Measurements from ENCODE around the gene RPL37. TPM values are rescaled to one million over a fixed set of nuclear protein-coding genes. Genes with fewer than 3 reads are reported as not detected.
"Not testable (repeated sequence)": the region's sequence is repeated elsewhere in the genome, so short reads cannot be mapped to it uniquely, and the experiment has no call there.

The RPL37 gene
- total and polyA plus RNA-seq, 7 experiments from 2014 or later = 1,642 to 2,827 (median 2,710) TPM

DNA sequence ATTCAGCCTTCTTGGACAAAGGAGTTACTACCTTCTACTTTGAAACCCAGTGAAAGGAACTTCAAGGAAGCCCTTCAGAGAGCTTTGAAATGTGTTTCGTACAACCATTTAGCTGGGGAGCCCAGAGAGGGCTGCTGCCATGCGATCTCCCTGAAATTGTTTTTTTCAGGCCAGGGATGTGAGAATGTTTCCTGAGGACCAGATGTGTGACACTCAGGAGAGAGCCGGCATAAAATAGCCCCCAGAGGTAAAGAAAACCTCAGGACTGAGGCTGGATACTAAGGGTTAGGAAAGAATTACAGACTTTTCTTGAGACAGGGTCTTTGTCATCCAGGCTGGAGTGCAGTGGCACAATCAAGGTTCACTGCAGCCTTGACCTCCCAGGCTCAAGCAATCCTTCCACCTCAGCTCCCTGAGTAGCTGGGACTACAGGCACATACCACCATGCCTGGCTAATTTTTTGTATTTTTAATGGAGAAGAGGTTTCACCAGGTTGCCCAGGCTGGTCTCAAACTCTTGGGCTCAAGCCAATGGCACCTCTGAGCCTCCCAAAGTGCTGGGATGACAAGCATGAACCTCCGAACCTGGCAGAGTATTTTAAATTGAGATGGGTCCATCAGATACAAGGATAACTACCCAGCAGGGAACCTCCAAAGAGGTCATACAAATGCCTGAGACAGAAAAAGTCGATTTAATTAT lies 8.4 kb downstream of the RPL37 start:
- peaks cover 16 to 36% (median 31%) of the 10 kb centered on the region in 5 donors for H3K36me3 Mint-ChIP-seq
- intact Hi-C loops (cut with micrococcal nuclease) = no loop called here
- POLR2A ChIA-PET = interaction anchor here (0.7 kb wide), 1 partner anchor 12 kb away, joined by 4 read pairs; no protein-coding TSS in a partner anchor
- ATAC-seq (no peak), DNase-seq (no peak)
- no peak overlapping the region for H3K4me3 Mint-ChIP-seq
- H3K4me1 Mint-ChIP-seq = peaks cover 9 to 27% (median 19%) of the 10 kb centered on the region in 7 donors
- Histone ChIP-seq H3K4me1 (ENCODE audit: control insufficient read depth in 2 of 2, insufficient read depth in 2 of 2, low read length in 2 of 2) (no peaks in the 10 kb centered on the region), H3K4me3 (ENCODE audit: low read length) (no peak overlapping the region), H3K27ac (ENCODE audit: low read depth, low read length) (no peak overlapping the region), H3K27me3 (ENCODE audit: control insufficient read depth in 2 of 2, insufficient read depth in 2 of 2, low read length in 2 of 2) (no peaks in the 10 kb centered on the region), H3K36me3 (ENCODE audit: control insufficient read depth in 2 of 3, insufficient read depth in 3 of 3, low read length in 3 of 3) (peaks cover 20 to 47% (median 31%) of the 10 kb centered on the region in 3 experiments), H3K9me3 (ENCODE audit: control insufficient read depth in 2 of 3, low read length in 3 of 3) (no peaks in the 10 kb centered on the region)
- H3K27me3 Mint-ChIP-seq = no peaks in the 10 kb centered on the region
- peak overlapping the region in 1 of 9 donors; percentile 47 for H3K27ac Mint-ChIP-seq
- CTCF ChIA-PET = no interaction called here
- H3K9me3 Mint-ChIP-seq = peaks cover 0 to 4% (median 0%) of the 10 kb centered on the region in 11 donors

DNA sequence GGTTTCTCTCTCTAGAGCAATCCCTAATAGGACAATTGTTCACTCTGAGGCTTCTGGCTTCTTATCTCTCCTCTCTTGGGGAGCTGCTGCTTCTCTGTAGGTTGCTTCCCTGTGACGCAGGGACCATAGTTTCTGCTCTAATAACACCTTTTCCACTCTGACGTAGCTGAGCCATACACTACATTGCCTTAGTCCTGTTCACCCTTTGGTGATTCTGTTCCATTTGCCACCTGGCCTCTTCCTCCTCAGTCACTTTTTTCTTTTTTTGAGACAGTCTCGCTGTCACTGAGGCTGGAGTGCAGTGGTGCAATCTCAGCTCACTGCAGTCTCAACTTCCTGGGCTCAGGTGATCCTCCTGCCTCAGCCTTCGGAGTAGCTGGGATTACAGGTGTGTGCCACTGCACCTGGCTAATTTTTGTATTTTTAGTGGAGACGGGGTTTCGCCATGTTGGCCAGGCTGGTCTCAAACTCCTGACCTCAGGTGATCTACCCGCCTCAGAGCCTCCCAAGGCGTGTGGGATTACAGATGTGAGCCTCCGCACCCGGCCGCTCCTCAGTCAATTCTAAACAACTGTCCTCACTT lies 9.5 kb downstream of the RPL37 start:
- H3K4me3 Mint-ChIP-seq; H3K9me3 Mint-ChIP-seq; intact Hi-C loops (cut with micrococcal nuclease); H3K27ac ChIP-seq (ENCODE audit: low read depth, low read length); H3K27me3 ChIP-seq (ENCODE audit: control insufficient read depth in 2 of 2, insufficient read depth in 2 of 2, low read length in 2 of 2); DNase-seq; POLR2A ChIA-PET; H3K4me3 ChIP-seq (ENCODE audit: low read length); ATAC-seq; H3K4me1 ChIP-seq (ENCODE audit: control insufficient read depth in 2 of 2, insufficient read depth in 2 of 2, low read length in 2 of 2); H3K9me3 ChIP-seq (ENCODE audit: control insufficient read depth in 2 of 3, low read length in 3 of 3); H3K27me3 Mint-ChIP-seq: not testable (repeated sequence)
- Mint-ChIP-seq H3K4me1 (peaks cover 9 to 22% (median 14%) of the 10 kb centered on the region in 7 donors), H3K36me3 (peaks cover 16 to 35% (median 25%) of the 10 kb centered on the region in 5 donors), H3K27ac (peak overlapping the region in 5 of 9 donors; percentile 3 to 92 (median 67))
- peaks cover 9 to 36% (median 22%) of the 10 kb centered on the region in 3 experiments for H3K36me3 ChIP-seq (ENCODE audit: control insufficient read depth in 2 of 3, insufficient read depth in 3 of 3, low read length in 3 of 3)
- CTCF ChIA-PET = interaction anchor here (1.2 kb wide), 1 partner anchor 8 kb away, joined by 3 read pairs; no protein-coding TSS in a partner anchor

DNA sequence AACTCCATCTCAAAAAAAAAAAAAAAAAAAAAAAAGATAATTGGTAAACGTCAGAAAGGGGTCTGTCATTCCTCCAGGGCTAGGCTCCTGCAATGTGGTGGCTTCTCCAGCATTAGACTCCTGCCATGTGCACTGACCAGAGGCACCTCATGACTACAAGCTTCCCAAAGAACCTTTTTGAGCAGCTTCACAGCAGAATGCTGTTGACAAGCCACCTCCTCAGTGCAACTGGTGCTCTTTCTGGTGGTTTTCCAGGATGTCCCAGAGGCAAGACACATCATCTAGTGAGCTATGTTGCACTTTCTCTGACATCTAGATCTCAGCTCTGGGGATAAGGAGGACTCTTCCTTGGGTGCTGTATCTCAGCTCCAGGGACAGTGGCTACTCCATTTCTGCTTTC lies 11.6 kb downstream of the RPL37 start:
- Histone ChIP-seq H3K27me3 (ENCODE audit: control insufficient read depth in 2 of 2, insufficient read depth in 2 of 2, low read length in 2 of 2) (no peaks in the 10 kb centered on the region), H3K27ac (ENCODE audit: low read depth, low read length) (no peak overlapping the region), H3K36me3 (ENCODE audit: control insufficient read depth in 2 of 3, insufficient read depth in 3 of 3, low read length in 3 of 3) (peaks cover 6 to 20% (median 16%) of the 10 kb centered on the region in 3 experiments), H3K4me3 (ENCODE audit: low read length) (no peak overlapping the region), H3K4me1 (ENCODE audit: control insufficient read depth in 2 of 2, insufficient read depth in 2 of 2, low read length in 2 of 2) (no peaks in the 10 kb centered on the region), H3K9me3 (ENCODE audit: control insufficient read depth in 2 of 3, low read length in 3 of 3) (no peaks in the 10 kb centered on the region)
- Mint-ChIP-seq H3K4me1 (peaks cover 0 to 9% (median 7%) of the 10 kb centered on the region in 7 donors), H3K27me3 (no peaks in the 10 kb centered on the region), H3K36me3 (peaks cover 7 to 18% (median 15%) of the 10 kb centered on the region in 5 donors), H3K4me3 (no peak overlapping the region), H3K9me3 (peaks cover 0 to 4% (median 0%) of the 10 kb centered on the region in 11 donors), H3K27ac (peak overlapping the region in 2 of 9 donors; percentile 3 to 33)
- ATAC-seq (peak; percentile 17), DNase-seq (no peak)
- intact Hi-C loops (cut with micrococcal nuclease) = no loop called here
- ChIA-PET CTCF (interaction anchor here (0.7 kb wide), 1 partner anchor 91 kb away, joined by 4 read pairs; no protein-coding TSS in a partner anchor), POLR2A (no interaction called here)

- CTCF ChIA-PET = no interaction called here
- intact Hi-C loops (cut with micrococcal nuclease) = no loop called here
Observed at GRCh38 chr5:40813698-40814281, 21.2 kb downstream of the RPL37 start.

GRCh38 chr5:40812125-40812524 lies 22.9 kb downstream of the RPL37 start:
- no peaks in the 10 kb centered on the region for H3K9me3 ChIP-seq (ENCODE audit: control insufficient read depth in 2 of 3, low read length in 3 of 3)
- H3K36me3 ChIP-seq (ENCODE audit: control insufficient read depth in 2 of 3, insufficient read depth in 3 of 3, low read length in 3 of 3) = no peaks in the 10 kb centered on the region
- H3K27me3 ChIP-seq (ENCODE audit: control insufficient read depth in 2 of 2, insufficient read depth in 2 of 2, low read length in 2 of 2) = no peaks in the 10 kb centered on the region
- POLR2A ChIA-PET = no interaction called here
- intact Hi-C loops (cut with micrococcal nuclease) = no loop called here
- H3K4me1 ChIP-seq (ENCODE audit: control insufficient read depth in 2 of 2, insufficient read depth in 2 of 2, low read length in 2 of 2) = no peaks in the 10 kb centered on the region
- no peak overlapping the region for H3K4me3 ChIP-seq (ENCODE audit: low read length)
- CTCF ChIA-PET = no interaction called here
- H3K4me3 Mint-ChIP-seq = no peak overlapping the region
- H3K27ac Mint-ChIP-seq = no peak overlapping the region
- DNase-seq = no peak
- H3K27me3 Mint-ChIP-seq = no peaks in the 10 kb centered on the region
- H3K4me1 Mint-ChIP-seq = peaks cover 0 to 14% (median 0%) of the 10 kb centered on the region in 7 donors
- no peaks in the 10 kb centered on the region for H3K9me3 Mint-ChIP-seq
- ATAC-seq = no peak
- peaks cover 0 to 2% (median 0%) of the 10 kb centered on the region in 5 donors for H3K36me3 Mint-ChIP-seq
- H3K27ac ChIP-seq (ENCODE audit: low read depth, low read length) = no peak overlapping the region

More at GRCh38 chr5:40813698-40814281, 21.2 kb downstream of the RPL37 start:
- Histone ChIP-seq H3K4me1 (ENCODE audit: control insufficient read depth in 2 of 2, insufficient read depth in 2 of 2, low read length in 2 of 2) (no peaks in the 10 kb centered on the region), H3K27ac (ENCODE audit: low read depth, low read length) (no peak overlapping the region), H3K27me3 (ENCODE audit: control insufficient read depth in 2 of 2, insufficient read depth in 2 of 2, low read length in 2 of 2) (no peaks in the 10 kb centered on the region), H3K9me3 (ENCODE audit: control insufficient read depth in 2 of 3, low read length in 3 of 3) (no peaks in the 10 kb centered on the region), H3K36me3 (ENCODE audit: control insufficient read depth in 2 of 3, insufficient read depth in 3 of 3, low read length in 3 of 3) (no peaks in the 10 kb centered on the region), H3K4me3 (ENCODE audit: low read length) (no peak overlapping the region)
- H3K9me3 Mint-ChIP-seq = no peaks in the 10 kb centered on the region
- H3K4me3 Mint-ChIP-seq = no peak overlapping the region
- peaks cover 0 to 3% (median 0%) of the 10 kb centered on the region in 5 donors for H3K36me3 Mint-ChIP-seq
- ATAC-seq = no peak
- peak overlapping the region in 1 of 9 donors; percentile 42 for H3K27ac Mint-ChIP-seq
- H3K27me3 Mint-ChIP-seq = no peaks in the 10 kb centered on the region
- DNase-seq = peak in 1 of 9 donors; percentile 34
- peaks cover 0 to 6% (median 0%) of the 10 kb centered on the region in 7 donors for H3K4me1 Mint-ChIP-seq
- POLR2A ChIA-PET = no interaction called here

GRCh38 chr5:40801771-40802562 lies 33.1 kb downstream of the RPL37 start:
- Histone ChIP-seq H3K36me3 (ENCODE audit: control insufficient read depth in 2 of 3, insufficient read depth in 3 of 3, low read length in 3 of 3) (no peaks in the 10 kb centered on the region), H3K9me3 (ENCODE audit: control insufficient read depth in 2 of 3, low read length in 3 of 3) (no peaks in the 10 kb centered on the region), H3K27me3 (ENCODE audit: control insufficient read depth in 2 of 2, insufficient read depth in 2 of 2, low read length in 2 of 2) (no peaks in the 10 kb centered on the region), H3K4me1 (ENCODE audit: control insufficient read depth in 2 of 2, insufficient read depth in 2 of 2, low read length in 2 of 2) (peaks cover 1 to 12% of the 10 kb centered on the region in 2 donors), H3K27ac (ENCODE audit: low read depth, low read length) (no peak overlapping the region), H3K4me3 (ENCODE audit: low read length) (no peak overlapping the region)
- Mint-ChIP-seq H3K36me3 (no peaks in the 10 kb centered on the region), H3K4me1 (peaks cover 1 to 18% (median 12%) of the 10 kb centered on the region in 7 donors), H3K27ac (no peak overlapping the region), H3K4me3 (peak overlapping the region in 1 of 10 donors; percentile 6), H3K9me3 (no peaks in the 10 kb centered on the region), H3K27me3 (peaks cover 0 to 19% (median 0%) of the 10 kb centered on the region in 5 donors)
- ATAC-seq (no peak), DNase-seq (no peak)
- intact Hi-C loops (cut with micrococcal nuclease) = no loop called here
- ChIA-PET POLR2A (interaction anchor here (0.6 to 1.1 kb wide), 4 partner anchors 9 to 50 kb away, joined by 3 to 4 read pairs (median 4); partner anchors contain the start of gene RPL37), CTCF (no interaction called here)

Measured in naive thymus-derived CD4-positive, alpha-beta T cell (primary cell).